ENCODE measurements around the gene DYNC2I2.

Gene DYNC2I2

DNA sequence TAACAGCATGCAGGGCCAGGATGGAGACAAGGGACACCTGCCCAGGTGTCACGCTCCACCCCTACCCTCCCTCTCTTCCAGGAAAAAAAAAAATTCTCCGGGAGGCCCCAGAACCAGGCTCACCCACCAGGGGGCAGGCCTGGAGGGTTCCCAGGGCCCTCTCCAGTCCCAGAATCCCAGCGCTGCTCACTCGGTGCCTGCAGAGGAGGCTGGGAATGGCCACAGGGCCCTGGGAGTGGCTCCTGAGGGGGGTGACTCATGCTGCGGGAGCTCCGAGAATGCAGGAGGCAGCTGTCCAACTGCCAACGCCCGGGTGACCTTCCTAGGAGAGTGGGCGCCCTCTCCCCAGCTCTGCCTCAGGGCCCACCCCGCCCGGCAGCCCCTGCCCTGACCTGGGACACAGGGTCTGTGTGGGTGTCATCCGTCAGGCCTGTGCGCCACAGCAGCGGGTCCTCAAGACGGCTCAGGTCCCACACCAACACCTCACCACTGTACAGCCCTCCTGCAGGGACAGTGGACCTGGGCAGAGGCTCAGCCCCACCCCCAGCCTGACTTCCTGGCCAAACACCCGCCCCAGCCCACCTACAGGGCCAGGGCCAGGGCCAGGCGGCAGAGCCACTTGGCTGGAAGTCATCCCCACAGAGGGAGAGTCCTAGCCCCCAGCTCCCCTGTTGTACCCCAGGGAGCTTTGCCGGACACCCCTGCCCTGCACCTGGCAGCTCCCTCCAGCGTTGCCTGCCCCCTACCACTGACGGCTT, 21.2 kb downstream of the DYNC2I2 start:
- peak; percentile 97 to 99 for DNase-seq

DNA sequence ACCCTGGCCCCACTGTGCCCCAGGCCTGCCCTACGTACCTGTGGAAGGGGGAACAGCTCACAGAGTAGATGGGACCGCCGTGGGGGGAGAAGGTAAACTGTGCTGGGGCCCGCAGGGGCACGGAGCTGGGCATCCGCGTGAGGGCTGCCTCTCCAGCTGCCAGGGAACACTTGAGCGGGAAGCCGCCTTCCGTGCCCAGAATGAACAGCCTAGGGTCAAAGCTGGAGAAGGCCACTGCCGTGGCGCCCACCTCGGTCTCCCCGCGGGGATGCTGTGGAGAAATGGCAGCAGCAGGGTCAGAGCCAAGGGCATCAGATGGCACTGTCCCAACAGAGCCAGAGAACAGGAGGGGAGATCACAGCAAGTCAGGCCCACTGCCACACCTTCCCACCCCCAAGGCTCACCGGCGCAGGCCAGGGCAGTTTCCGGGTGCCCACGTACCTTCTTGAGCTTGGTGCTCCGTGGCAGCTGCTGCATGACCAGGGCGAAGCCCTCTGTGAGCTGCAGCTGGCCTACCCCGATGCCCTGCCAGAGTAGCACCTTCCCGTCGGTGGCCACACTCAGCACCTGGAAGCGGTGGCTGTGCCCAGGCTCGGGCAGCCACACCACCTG, 21.9 kb downstream of the DYNC2I2 start:
- DNase-seq, result no peak

DNA sequence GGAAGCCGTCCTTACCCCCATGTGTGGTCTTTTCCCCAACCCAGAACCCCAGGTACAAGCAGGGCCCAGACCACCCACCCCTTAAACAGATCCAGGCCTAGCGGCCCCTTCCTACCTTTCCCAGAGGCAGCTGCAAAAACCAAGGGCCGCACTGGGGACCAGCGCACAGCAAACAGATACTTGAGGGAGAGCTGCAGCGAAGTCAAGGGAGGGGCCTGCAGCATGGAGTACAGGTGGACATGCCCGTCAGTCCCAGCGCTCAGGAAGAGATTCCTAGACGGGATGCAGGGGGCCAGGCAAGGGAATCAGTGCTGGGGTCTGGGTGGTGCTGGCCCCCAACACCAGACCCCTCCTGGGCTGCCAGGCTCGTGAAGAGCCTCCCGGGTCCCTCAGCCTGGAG, 22.5 kb downstream of the DYNC2I2 start:
- DNase-seq, result no peak

DNA sequence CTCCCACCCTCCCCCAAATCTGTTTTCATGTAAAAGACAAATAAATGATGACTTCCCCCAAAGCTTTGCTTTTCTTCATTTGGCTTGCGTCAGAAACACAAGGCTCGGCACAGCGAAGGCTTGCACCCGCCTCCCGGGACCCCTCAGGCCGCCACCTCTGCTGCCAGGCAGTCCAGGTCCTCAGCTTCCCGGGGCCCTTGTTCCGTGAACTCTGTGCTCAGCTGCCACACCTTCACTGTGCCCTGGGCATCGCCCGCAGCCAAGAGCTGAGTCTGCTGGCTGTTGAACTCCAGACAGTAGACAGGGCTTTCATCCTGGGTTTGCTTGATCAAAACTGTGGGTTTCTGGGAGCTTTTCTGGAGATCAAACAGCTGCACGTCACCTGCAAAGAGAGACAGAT, 23.0 kb downstream of the DYNC2I2 start:
- DNase-seq, result no peak

DNA sequence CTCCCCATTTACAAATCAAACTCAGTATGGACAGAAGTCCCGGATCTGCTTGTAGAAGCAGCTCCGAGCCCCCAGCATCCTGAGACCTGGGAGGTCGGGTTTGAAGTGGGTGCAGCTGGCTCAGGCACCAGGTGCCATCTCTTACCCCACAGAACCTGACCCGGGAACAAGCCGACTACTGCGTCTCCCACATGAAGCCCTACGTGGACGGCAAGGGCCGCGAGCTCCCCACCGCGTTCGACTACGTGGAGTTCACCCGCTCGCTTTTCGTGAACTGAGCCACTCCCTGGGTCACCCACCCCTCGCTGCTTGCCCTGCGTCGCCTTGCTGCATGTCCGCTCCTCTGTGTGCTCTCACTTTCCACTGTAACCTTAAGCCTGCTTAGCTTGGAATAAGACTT, 23.6 kb downstream of the DYNC2I2 start:
- DNase-seq, result no peak

DNA sequence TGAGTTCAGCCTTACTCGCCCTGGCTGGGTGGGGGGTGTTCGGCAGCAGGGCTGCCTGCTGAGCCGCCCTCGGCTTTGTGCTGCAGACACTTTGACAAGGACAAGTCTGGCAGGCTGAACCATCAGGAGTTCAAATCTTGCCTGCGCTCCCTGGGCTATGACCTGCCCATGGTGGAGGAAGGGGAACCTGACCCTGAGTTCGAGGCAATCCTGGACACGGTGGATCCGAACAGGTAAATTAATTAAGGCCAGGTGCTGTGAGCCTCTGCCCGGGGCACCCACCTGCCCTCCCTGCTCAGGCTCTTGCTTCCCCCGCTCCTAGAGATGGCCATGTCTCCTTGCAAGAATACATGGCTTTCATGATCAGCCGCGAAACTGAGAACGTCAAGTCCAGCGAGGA, 24.2 kb downstream of the DYNC2I2 start:
- no peak for DNase-seq

DNA sequence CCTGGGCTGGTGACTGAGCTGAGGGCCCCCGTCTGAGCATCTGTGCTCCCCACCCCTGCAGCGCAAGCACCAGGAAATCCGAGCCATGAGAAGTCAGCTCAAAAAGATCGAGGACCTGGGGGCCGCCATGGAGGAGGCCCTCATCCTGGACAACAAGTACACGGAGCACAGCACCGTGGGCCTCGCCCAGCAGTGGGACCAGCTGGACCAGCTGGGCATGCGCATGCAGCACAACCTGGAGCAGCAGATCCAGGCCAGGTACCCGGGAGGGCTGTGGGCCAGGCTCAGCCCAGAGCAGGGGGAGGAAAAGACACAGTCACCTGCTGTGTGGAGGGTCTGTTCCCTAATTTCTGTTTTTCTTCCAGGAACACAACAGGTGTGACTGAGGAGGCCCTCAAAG, 24.6 kb downstream of the DYNC2I2 start:
- DNase-seq, result no peak

DNA sequence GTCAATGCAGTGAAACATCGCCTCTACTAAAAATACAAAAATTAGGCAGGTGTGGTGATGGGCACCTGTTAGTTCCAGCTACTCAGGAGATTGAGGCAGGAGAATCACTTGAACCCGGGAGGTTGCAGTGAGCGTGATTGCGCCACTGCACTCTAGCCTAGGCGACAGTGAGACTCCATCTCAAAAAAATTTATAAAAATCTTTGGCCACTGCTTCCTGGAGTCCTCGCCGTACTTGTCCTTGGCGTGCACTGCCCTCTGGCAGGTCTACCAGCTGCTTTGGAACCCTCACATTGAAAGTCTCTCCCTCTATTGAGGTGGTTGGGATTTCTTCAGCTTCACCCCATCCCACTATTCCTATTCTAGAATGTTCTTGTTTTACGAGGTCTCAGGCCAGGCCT, 25.0 kb downstream of the DYNC2I2 start:
- DNase-seq, result no peak

DNA sequence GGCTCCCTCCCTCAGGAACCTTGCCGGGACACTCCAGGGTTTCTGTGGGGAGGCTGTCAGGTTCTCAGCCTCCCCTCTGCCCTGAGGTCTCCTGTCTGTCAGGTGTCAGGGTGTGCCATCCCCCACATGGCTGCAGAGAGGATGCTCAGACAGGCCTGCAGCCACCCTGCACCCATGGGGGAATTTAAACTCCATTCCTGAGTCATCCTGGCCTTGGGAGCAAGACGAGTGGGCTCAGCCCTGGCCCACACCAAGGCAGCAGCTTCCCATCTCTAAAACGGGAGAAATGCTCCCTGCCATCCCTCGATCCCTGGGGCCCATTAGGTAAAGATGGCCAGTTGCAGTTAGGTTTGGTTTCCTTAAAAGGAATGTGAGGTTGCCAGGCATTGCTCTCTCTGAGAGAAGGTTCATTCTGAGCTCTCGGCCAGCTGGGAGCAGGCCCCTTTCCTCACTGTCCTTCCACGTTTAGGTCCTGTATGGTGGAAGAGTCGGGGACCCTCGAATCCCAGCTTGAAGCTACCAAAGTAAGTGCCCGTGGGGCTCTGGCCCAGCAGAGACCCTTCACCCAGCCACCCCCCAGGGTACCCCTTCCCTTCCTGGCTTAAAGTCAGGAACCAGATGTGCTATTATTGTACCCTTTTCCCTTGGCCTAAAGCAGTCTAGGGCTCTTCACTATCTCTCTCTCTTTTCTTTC, 26.6 kb downstream of the DYNC2I2 start:
- no peak for DNase-seq

DNA sequence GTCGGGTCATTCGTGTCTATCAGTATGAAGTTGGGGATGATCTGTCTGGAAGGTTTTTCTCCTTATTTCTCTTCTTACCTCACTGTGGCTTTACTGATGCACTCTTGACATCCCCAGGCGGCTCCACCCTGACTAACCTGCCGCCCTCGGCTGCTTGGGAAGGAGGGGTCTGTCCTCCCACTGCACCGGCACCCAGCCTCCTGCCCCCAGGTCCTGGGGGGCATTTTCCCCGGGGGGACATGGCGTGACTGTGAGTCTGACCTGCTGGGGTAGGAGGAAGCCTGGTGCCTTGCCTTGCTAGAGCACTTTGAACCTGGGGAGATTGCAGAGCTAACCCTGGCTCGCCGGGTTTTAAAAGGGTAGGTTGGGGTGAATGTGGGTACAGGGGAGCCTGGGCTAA, 27.5 kb downstream of the DYNC2I2 start:
- DNase-seq, result no peak

DNA sequence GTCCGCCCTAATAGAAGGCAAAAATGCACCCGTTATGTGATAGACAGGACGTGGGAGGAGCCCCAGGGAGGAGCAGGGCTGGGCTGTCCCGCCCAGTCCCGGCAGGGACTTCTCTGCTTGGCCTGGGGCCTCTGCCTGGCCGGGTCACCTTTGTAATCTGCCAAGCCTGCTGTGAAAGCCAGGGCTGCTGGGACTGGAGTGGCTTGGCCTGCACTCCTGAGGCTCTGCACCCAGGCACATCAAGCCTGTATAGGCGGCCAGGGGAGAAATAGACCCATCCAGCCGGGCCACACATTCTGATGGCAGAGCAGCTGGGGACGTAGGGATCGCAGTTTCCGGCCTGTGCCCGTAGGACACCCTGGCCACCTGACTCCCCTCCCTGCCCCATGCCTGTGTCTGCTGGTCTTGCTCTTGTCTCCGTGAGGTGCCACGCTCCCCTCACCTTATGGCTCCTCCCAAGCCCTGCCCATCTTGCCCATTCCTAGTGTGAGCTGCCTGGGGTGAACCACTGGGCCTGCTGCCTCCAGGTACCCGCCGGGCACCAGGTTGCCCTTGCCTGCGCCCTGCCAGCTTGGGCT, 28.1 kb downstream of the DYNC2I2 start:
- no peak for DNase-seq

DNA sequence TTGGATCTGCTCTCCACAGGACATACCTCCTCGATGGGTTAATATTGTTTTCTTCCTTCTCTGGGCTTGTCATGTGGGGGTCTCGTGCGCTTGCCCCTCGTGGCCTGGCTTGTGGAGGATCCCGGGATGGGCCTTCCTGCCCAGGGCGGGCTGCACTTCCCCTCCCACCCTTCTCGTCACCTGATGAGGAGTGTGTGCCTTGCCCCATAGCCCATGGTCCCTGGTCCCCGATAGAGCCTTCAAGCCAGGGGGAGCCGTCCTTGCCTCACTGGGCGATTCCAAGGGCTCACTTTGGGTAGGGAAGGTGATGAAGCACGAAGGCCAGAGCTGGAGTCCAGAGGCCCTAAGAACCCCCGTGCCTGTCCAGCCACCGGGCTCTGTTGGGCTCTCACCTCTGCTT, 28.7 kb downstream of the DYNC2I2 start:
- no peak for DNase-seq

DNA sequence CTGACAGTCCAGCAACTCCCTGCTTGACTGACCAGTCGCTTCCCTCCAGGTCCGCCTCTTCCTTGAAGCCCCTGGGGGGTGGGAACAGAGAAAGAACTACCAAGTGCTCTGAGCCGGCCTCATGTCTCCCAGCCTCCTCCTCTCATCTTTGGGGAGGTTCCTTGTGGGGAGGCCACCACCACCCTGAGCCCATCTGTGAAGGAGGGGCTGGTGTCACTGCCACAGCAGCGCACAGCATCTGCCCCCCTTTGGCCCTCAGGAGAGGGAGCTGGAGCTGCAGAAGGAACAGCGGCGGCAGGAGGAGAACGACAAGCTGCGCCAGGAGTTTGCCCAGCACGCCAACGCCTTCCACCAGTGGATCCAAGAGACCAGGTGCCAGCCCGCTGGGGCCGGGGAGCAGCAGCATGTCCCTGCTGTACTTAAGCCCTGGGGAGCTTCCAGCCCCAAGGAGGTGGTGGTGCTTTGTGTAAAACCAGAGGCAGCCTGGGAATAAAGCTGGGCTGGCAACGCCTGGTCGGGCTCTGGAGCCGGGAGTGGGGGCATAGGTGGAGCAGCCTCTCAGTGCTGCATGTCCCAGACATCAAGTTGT, 29.4 kb downstream of the DYNC2I2 start:
- DNase-seq, result no peak

DNA sequence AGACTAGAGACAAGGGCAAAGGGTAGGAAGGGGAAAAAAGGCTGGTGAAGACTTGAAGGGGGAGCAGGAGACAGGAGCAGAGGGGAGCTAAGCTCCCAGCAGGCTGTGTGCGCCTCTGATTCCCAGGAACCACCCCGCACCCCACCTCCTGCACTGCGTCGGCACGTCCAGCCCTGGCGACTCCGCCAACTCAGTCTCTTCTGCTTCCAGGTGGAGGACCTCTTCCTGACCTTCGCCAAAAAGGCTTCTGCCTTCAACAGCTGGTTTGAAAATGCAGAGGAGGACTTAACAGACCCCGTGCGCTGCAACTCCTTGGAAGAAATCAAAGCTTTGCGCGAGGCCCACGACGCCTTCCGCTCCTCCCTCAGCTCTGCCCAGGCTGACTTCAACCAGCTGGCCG, 30.5 kb downstream of the DYNC2I2 start:
- DNase-seq, result no peak

DNA sequence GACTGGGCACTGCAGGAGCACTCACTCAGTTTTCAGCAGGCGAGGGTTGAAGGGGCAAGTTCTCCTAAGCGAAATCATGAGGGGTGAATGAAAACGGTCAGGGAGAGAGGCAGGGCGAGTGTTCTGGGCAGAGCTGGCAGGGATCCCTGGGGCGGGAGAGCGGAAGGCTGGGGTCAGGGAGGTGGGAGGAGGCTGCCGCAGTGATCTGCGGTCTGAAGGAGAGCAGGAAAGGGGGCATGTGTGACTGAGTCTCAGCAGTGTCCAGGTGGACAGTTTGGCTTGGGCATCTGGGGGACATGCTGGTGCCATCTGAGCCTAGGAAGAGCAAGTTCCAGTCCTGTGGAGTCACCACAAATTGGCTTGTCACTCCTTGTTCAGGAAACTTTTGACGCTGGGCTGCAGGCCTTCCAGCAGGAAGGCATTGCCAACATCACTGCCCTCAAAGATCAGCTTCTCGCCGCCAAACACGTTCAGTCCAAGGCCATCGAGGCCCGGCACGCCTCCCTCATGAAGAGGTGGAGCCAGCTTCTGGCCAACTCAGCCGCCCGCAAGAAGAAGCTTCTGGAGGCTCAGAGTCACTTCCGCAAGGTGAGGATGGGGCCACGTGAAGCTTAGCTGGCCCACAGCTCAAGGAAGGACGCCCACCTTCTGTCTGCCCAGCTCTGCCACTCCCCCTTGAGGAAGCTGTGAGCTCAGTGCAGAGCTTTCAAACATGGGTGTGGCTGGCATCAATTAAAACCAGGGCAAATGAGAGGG, 31.1 kb downstream of the DYNC2I2 start:
- DNase-seq, result no peak

DNA sequence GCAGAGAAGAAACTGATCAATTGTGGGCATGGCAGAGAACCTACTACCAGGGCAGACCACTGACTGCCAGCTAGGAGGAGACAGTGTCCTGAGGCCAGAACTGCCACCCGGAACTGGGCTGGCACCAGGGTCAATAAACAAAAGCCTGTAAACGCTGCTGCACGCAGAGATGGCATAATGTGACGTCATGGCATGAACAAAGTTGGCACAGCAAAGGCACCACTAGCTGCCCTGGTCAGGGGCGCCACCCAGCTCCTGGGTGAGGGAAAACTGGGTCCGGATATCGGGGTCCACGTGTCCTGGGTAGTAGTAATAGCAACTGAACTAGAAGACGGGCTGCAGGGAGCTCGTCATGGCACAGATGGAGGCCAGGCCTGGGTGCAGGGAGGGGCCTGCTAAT, 32.1 kb downstream of the DYNC2I2 start:
- no peak for DNase-seq

DNA sequence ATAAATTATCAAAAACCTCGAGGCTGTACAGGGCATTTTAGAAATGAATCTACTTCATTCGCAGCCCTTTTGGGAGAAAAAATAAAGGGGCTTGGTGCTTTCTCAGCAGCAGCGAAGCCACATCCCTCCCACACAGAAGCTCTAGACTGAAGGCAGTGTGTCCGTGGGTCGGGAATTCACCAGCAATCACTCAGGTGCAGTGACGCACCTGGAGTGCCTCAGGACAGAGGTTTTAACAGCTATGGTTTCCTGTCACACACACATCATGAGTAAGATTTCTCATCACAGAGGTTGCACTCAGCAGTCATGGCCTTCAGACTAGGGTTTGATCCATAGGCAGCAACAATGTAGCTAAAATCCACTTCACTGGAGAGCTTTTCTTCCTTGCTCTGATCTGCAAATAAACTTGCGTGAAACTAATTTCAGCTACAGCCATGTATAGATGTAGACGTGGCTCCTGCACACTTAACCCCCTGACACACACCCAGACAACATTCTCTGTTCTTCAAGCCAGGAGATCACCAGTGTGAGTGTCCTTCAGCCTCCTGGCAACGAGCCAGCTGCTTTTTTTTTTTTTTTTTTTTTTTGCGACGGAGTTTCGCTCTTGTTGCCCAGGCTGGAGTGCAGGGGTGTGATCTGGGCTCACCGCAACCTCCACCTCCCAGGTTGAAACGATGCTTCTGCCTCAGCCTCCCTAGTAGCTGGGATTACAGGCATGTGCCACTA, 34.8 kb downstream of the DYNC2I2 start:
- DNase-seq, result no peak

DNA sequence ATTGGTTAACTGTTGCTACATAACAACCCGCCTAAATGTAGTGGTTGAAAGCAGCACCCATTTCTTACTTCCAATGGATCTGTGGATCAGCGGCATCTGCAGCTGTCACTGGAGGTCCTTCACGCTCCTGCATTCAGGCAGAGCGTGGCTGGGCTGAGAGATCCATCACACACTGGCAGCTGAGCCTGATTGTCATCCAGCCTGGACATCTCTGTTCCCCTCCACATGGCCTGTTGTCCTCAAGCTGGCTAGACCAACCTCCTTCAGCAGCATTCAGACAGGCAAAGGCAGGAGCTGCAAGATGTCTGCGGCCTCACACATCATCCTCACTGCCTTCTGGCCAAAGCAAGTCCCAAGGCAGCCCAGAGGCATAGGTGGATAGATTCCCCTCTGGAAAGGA, 36.9 kb downstream of the DYNC2I2 start:
- DNase-seq, result no peak

DNA sequence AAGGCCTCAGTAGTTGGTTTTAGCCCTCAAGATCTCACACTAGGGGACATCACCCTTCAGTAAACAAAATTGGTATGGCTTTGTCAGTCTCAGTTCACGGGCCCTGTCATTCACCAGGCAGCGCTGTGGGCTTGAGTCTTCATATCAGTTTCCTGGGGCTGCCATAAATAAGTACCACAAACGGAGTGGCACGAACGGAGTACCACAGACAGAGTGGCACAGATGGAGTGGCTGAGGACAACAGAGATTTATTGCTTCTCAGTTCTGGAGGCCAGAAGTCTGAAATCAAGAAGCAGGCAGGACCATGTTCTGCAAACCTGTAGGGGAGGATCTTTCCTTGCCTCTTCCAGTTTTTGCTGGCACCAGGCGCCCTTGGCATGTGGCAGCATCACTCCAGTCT, 37.5 kb downstream of the DYNC2I2 start:
- no peak for DNase-seq

DNA sequence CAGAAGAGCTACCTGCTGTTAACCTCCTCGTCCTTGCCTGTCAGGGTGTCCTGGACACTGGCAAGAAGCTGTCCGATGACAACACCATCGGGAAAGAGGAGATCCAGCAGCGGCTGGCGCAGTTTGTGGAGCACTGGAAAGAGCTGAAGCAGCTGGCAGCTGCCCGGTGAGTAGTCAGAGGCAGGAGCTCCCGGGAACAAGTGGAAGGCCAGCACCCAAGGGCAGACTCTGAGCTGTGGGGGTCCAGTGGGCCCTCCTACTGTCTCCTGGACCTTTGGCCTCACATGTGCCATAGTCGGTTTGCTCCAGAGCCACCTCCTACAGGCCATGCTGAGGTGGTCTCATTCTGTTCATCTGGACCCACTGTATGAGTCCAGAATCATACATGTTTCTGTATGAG, 38.7 kb downstream of the DYNC2I2 start:
- DNase-seq, result no peak

DNA sequence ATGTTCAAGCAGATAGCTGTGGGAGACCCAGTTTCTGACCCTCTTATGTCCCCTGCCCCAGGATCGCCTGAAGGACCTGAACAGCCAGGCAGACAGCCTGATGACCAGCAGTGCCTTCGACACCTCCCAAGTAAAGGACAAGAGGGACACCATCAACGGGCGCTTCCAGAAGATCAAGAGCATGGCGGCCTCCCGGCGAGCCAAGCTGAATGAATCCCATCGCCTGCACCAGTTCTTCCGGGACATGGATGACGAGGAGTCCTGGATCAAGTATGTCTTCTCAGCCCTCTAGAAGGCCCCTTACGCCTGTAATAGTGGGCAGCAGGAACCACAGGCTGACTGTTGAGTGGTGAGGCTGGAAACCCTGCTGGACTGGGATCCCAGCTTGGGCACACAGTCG, 41.1 kb downstream of the DYNC2I2 start:
- no peak for DNase-seq

DNA sequence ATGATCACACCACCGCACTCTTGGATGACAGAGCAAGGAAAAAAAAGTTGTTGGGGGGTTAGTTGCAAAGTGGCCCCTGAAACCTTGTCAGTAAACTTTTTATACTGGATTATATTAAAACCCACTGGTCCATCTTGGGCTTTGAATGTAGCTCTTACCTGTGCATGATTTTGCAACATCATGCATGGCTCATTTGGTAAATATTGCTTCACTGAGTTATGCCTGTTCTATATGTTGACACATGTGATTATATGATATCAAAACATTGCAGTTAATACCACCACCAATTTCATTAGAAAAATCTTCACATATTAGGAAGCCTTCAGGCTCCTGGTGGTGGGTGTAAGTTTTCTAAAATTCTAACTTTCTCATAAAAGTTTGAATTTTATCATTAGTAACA, 41.9 kb downstream of the DYNC2I2 start:
- DNase-seq, result no peak

All from SW 1271 (cell line).